Ramos (cell line): ENCODE measurements around the gene PSAP.

Source experiments
- in situ Hi-C: fragments of 300-500 bp; cut with MboI; formaldehyde crosslinking; loops from one replicate; pipeline ENCODE4 v1.14.3; 2022; ENCODE audit warnings: low sequenced_read_pairs; ENCODE audit not compliant: unreplicated experiment

Gene PSAP

GRCh38 chr10:71814922-71815411 is 36.1 kb downstream of the PSAP start:
- in situ Hi-C loops, result loop anchor here (5.0 to 10.0 kb wide), 3 partner anchors 103 to 500 kb away; partner anchors contain the start of gene SLC29A3

GRCh38 chr10:71812913-71813590 is 38.0 kb downstream of the PSAP start:
- in situ Hi-C loops, result loop anchor here (5.0 to 10.0 kb wide), 3 partner anchors 101 to 498 kb away; partner anchors contain the start of gene SLC29A3

GRCh38 chr10:71812016-71812912 is 38.8 kb downstream of the PSAP start:
- in situ Hi-C loops, result loop anchor here (5.0 to 10.0 kb wide), 3 partner anchors 100 to 497 kb away; partner anchors contain the start of gene SLC29A3

GRCh38 chr10:71811351-71811750 is 39.7 kb downstream of the PSAP start:
- in situ Hi-C loops, result loop anchor here (5.0 to 10.0 kb wide), 3 partner anchors 99 to 497 kb away; partner anchors contain the start of gene SLC29A3

- in situ Hi-C loops, result loop anchor here (5.0 to 10.0 kb wide), 3 partner anchors 98 to 495 kb away; partner anchors contain the start of gene SLC29A3
Observed at GRCh38 chr10:71810048-71810750, 40.9 kb downstream of the PSAP start.

- in situ Hi-C loops, result loop anchor here (5.0 to 10.0 kb wide), 3 partner anchors 97 to 495 kb away; partner anchors contain the start of gene SLC29A3
Observed at GRCh38 chr10:71809628-71810027, 41.4 kb downstream of the PSAP start.

GRCh38 chr10:71807557-71808510 is 43.2 kb downstream of the PSAP start:
- in situ Hi-C loops, result no loop called here

GRCh38 chr10:71806704-71807556 is 44.1 kb downstream of the PSAP start:
- in situ Hi-C loops, result no loop called here

GRCh38 chr10:71805776-71806703 is 45.0 kb downstream of the PSAP start:
- in situ Hi-C loops, result no loop called here

GRCh38 chr10:71804077-71804476 is 47.0 kb downstream of the PSAP start:
- in situ Hi-C loops, result no loop called here

GRCh38 chr10:71802715-71803488 is 48.1 kb downstream of the PSAP start:
- in situ Hi-C loops, result no loop called here

GRCh38 chr10:71802235-71802634 is 48.8 kb downstream of the PSAP start:
- in situ Hi-C loops, result no loop called here

- in situ Hi-C loops, result no loop called here
Observed at GRCh38 chr10:71801361-71801760, 49.7 kb downstream of the PSAP start.

GRCh38 chr10:71799608-71800453 is 51.2 kb downstream of the PSAP start:
- in situ Hi-C loops, result no loop called here

- in situ Hi-C loops, result no loop called here
Observed at GRCh38 chr10:71799112-71799511, 51.9 kb downstream of the PSAP start.

- in situ Hi-C loops, result no loop called here
Observed at GRCh38 chr10:71798308-71798624, 52.8 kb downstream of the PSAP start.
